Mesodermal cell (in vitro differentiated cells): Measurements from ENCODE around the gene DDX21. TPM values are rescaled to one million over a fixed set of nuclear protein-coding genes. Genes with fewer than 3 reads are reported as not detected.
A peak's percentile ranks its signal among the peaks of the same experiment; 100 is the strongest.
"Not testable (repeated sequence)": the region's sequence is repeated elsewhere in the genome, so short reads cannot be mapped to it uniquely, and the experiment has no call there.

Experiments
- H3K27ac ChIP-seq: 2 replicates; pipeline ENCODE4 v1.7.0; 2013; ENCODE audit warnings: mild to moderate bottlenecking, low read depth, low read length, moderate library complexity; ENCODE audit not compliant: severe bottlenecking
- H3K36me3 ChIP-seq: 2 replicates; pipeline ENCODE4 v1.7.1; 2013; ENCODE audit warnings: mild to moderate bottlenecking, low read length, moderate library complexity; ENCODE audit not compliant: control insufficient read depth, insufficient read depth
- H3K4me1 ChIP-seq: one replicate; pipeline ENCODE4 v1.7.1; 2013; ENCODE audit warnings: mild to moderate bottlenecking, low read length; ENCODE audit not compliant: insufficient read depth, control insufficient read depth, poor library complexity, severe bottlenecking
- H3K4me3 ChIP-seq: 2 replicates; pipeline ENCODE4 v1.7.0; 2013; ENCODE audit warnings: low read length, control low read depth, mild to moderate bottlenecking; ENCODE audit not compliant: insufficient read depth, poor library complexity, severe bottlenecking; ENCODE audit errors: extremely low read depth
- H3K9me3 ChIP-seq: 2 replicates; pipeline ENCODE4 v1.7.1; 2013; ENCODE audit warnings: mild to moderate bottlenecking, low read length, moderate library complexity; ENCODE audit not compliant: control insufficient read depth
- WGBS, 2 experiments: methylation state at CpG; one replicate each; pipeline ENCODE4 v1.1.5; 2013; ENCODE audit warnings: missing lambda C conversion rate in 2 of 2; ENCODE audit not compliant: insufficient coverage in 2 of 2; 5-methylcytosine and 5-hydroxymethylcytosine counted together
- polyA plus RNA-seq, 2 experiments: library from polyadenylated mRNA; stranded (reverse); fragments of 50-300 nt; gene quantifications; one replicate each; pipeline ENCODE4 v1.2.3, GENCODE V29; 2013

DDX21 gene
- polyA plus RNA-seq (2013, experiment 1 of 2) = 58.8 TPM
- 64.4 TPM for polyA plus RNA-seq (2013, experiment 2 of 2)

DNA sequence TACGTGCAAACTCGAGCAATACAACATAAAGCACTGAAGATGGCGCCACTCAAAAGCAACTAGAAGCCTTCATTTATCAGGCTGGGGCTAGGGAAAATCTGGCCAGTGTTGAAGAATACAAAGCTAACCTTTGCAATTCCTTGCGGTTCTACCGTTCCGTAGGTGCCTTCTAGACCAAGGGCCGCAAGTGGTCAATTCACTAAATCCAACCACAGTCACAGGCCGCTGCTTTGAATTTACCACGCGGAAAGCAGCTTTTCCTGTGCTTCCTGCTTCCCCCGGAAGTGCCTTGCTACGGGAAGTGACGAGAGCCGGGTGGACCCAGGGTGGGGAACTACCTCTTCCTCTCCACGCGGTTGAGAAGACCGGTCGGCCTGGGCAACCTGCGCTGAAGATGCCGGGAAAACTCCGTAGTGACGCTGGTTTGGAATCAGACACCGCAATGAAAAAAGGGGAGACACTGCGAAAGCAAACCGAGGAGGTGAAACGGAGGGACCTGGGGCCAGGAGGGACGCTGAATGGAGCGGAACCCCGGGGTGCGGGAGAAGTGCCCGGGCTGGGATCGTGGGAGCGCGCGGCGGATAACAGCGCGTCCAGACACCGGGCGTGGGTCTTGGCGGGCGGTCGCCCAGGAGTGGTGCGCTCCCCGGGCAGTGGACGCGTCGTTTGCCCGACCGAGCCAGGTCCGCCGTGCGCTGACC, at the start of gene DDX21:
Gene DDX21 (plus strand): TSS at position 339 of the 701 bp plus-strand sequence. CDS start 56 bp downstream, at position 395.
- Histone ChIP-seq H3K36me3 (peaks cover 40% of the 10 kb centered on the region), H3K9me3 (no peaks in the 10 kb centered on the region), H3K4me1 (peaks cover 3% of the 10 kb centered on the region), H3K4me3 (peak within 1 kb of the TSS; percentile 96), H3K27ac (peak within 1 kb of the TSS; percentile 89)
- 0 to 1% methylated on average over 49 to 53 of the region's 53 CpGs for WGBS, 2 experiments

DNA sequence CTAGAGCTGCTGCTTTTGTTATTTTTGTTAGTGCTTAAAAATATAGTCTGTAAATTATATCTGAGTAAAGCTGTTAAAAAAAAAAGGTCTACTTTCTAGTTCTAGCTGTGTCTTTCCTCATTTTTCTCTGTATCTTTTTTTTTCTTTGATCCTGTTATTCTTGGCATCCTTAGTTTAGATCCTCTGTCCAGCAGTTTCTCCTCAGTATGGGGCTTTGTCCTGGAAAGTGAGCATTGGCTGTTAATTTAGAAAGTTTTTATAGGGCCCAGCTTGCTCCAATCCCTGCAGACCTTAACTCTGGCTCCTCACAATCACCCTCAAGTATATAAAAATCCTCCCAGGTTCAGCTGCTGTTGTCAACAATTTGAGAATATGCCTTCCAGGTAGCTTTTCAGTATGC, 31.4 kb upstream of the DDX21 start:
- no peak overlapping the region for H3K27ac ChIP-seq
- H3K36me3 ChIP-seq = peaks cover 76% of the 10 kb centered on the region
- H3K4me1 ChIP-seq = no peaks in the 10 kb centered on the region
- H3K4me3 ChIP-seq = no peak overlapping the region
- H3K9me3 ChIP-seq = no peaks in the 10 kb centered on the region

DNA sequence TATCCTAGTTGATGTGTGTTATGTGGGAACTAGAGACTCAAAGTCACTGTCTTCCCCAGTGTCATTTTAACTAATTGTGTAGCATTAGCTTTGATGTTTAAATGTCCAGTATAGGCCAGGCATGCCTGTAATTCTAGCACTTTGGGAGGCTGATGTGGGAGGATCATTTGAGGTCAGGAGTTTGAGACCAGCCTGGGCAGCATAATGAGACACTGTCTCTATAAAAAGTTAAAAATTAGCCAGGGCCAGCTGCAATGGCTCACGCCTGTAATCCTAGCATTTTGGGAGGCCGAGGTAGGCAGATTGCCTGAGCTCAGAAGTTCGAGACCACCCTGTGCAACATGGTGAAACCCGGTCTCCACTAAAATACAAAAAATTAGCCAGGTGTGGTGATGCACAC, 30.5 kb upstream of the DDX21 start:
- peaks cover 72% of the 10 kb centered on the region for H3K36me3 ChIP-seq
- no peaks in the 10 kb centered on the region for H3K9me3 ChIP-seq
- 97% methylated on average over 4 of the region's 4 CpGs for WGBS, 2 experiments
- H3K4me1 ChIP-seq = no peaks in the 10 kb centered on the region
- H3K4me3 ChIP-seq = no peak overlapping the region
- no peak overlapping the region for H3K27ac ChIP-seq

DNA sequence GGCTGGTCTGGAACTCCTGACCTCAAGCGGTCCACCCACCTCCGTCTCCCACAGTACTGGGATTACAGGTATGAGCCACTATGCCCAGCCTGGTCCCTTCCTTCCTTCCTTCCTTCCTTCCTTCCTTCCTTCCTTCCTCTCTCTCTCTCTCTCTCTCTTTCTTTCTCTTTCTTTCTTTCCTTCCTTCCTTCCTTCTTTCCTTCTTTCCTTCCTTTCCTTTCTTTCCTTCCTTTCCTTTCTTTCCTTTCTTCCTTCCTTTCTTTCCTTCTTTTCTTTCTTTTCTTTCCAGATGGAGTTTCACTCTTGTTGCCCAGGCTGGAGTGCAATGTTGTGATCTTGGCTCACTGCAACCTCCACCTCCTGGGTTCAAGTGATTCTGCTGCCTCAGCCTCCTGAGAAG, 26.8 kb upstream of the DDX21 start:
- H3K4me3 ChIP-seq, H3K9me3 ChIP-seq, H3K27ac ChIP-seq, H3K4me1 ChIP-seq: not testable (repeated sequence)
- WGBS, 2 experiments = 100% methylated on average over 1 of the region's 2 CpGs; no CpG with 5 or more reads in 1 of the 2 experiments
- H3K36me3 ChIP-seq = peaks cover 73% of the 10 kb centered on the region

DNA sequence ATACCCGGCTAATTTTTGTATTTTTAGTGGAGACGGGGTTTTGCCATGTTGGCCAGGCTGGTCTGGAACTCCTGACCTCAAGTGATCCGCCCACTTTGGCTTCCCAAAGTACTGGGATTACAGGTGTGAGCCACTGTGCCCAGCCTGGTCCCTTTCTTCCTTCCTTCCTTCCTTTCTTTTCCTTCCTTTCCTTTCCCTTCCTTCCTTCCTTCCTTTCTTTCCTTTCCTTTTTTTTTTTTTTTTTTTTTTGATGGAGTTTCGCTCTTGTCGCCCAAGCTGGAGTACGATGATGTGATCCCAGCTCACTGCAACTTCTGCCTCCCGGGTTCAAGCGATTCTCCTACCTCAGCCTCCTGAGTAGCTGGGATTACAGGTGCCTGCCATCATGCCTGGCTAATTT, 26.1 kb upstream of the DDX21 start:
- H3K36me3 ChIP-seq = peaks cover 73% of the 10 kb centered on the region
- WGBS, 2 experiments = 87 to 94% methylated on average over 5 to 7 of the region's 8 CpGs
- not testable (repeated sequence) for H3K27ac ChIP-seq, H3K4me1 ChIP-seq, H3K9me3 ChIP-seq, H3K4me3 ChIP-seq

DNA sequence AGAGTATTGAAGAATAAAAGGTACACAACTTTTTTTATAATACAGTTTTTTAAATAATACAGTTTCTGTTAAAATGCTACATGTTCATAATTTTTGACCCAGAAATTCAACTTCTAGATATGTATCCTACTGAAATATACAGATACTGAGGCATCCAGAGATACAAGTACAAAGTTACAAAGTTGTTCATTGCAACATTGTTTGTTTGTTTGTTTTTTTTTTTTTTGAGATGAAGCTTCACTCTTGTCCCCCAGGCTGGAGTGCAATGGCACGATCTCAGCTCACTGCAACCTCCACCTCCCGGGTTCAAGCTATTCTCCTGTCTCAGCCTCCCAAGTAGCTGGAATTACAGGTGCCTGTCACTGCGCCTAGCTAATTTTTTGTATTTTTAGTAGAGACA, 23.1 kb upstream of the DDX21 start:
- not testable (repeated sequence) for H3K4me3 ChIP-seq, H3K9me3 ChIP-seq, H3K27ac ChIP-seq, H3K4me1 ChIP-seq
- WGBS, 2 experiments = 90 to 100% methylated on average over 1 to 2 of the region's 3 CpGs
- H3K36me3 ChIP-seq = peaks cover 78% of the 10 kb centered on the region

DNA sequence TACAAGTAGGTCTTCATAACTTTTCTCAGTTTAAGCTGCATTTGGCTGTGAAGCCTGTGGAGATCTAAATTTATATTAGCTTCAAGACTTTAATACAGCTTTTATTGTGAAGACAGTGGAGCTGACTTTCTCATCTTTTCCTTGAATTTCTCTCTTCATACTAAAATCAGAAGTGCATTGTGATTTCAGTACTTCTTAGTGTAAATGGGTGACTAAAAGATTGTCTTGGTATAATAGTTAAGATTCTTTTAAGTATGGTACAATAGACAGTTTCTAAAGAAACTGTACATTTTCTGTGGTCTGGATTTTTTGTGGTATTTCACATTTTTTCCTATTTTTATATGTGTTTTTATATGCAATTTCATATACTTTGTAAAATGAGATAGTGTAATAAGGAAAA, 21.0 kb upstream of the DDX21 start:
- no peak overlapping the region for H3K27ac ChIP-seq
- H3K9me3 ChIP-seq = no peaks in the 10 kb centered on the region
- H3K4me1 ChIP-seq = no peaks in the 10 kb centered on the region
- no peak overlapping the region for H3K4me3 ChIP-seq
- peaks cover 78% of the 10 kb centered on the region for H3K36me3 ChIP-seq

DNA sequence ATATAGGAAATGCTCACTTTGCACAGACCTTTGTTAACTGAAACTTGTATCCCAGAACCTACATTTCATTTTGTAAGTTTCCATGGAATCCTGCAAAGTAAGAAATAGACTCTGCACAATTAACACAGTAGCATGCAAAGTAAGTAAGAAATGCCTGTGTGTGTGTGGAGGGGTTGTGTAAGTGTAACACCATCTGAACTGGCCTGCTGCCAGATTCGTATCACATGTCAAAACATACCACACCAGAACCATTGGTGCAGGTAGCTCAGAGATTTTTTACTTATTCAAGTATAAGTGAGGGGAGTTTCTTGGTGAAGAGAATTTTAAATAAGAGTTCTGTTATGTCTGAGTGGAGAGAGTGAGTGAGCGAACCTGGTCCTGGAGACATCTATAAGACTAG, 17.9 kb upstream of the DDX21 start:
- Histone ChIP-seq H3K4me3 (no peak overlapping the region), H3K9me3 (no peaks in the 10 kb centered on the region), H3K4me1 (no peaks in the 10 kb centered on the region), H3K27ac (no peak overlapping the region), H3K36me3 (peaks cover 77% of the 10 kb centered on the region)
- 83 to 100% methylated on average over 1 of the region's 2 CpGs for WGBS, 2 experiments

DNA sequence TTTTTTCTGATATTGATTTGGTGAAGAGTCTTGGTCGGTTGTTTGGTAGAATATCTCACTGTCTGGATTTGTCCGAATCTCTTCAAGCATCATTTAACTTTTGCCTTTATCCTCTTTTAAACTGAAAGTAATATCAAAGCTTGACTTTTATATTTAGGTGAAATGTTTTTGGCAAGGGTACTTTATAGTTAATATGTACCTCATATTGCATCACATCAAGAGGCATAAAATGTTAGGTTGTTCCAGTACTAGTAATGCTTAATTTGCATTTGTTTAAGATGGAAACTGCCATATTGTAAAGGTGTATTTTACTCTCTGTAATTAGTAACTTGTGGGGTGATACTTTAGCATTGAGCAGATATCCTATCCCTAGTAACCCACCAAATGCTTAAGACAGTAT, 17.1 kb upstream of the DDX21 start:
- H3K4me3 ChIP-seq = no peak overlapping the region
- peaks cover 83% of the 10 kb centered on the region for H3K36me3 ChIP-seq
- no peaks in the 10 kb centered on the region for H3K4me1 ChIP-seq
- H3K27ac ChIP-seq = no peak overlapping the region
- WGBS, 2 experiments = no CpG with 5 or more reads among the region's 2 CpGs
- no peaks in the 10 kb centered on the region for H3K9me3 ChIP-seq

DNA sequence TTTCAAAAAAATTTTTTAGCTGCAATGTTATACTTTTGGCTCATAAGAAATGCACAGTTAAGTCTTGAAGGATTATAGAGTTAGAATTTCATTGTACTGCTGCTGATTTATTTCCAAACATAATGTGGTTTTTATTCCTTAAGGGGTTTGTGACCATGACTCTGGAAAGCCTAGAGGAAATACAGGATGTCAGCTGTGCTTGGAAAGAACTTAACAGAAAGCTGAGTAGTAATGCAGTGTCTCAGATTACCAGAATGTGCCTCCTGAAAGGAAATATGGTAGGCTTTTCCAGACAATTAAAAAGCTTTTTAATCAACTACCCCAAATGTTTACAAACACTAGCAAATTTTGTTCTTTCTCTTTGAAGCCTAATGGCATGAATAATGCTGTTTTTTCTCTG, 15.1 kb upstream of the DDX21 start:
- H3K9me3 ChIP-seq, H3K4me3 ChIP-seq, H3K27ac ChIP-seq, H3K4me1 ChIP-seq: not testable (repeated sequence)
- H3K36me3 ChIP-seq = peaks cover 73% of the 10 kb centered on the region

DNA sequence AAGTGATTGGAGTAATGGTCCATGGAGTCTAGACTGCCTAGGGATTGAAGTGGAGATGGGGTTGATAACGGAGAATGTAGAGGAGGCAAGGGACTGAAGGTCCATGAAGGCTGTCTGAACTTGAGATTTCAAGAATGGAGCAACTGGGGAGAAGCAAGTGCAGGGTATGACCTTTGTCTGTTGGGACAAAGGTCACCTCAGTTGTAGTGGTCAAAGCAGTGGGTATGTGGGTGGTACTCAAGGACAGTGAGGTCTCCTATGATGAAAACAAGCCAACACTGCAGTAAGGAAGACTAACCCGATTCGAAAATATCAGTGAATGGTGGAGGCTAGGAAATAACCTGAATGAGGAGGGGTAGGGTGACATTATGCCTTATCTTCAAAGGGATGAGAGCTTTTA, 5.4 kb upstream of the DDX21 start:
- Histone ChIP-seq H3K36me3 (peaks cover 44% of the 10 kb centered on the region), H3K9me3 (no peaks in the 10 kb centered on the region), H3K4me1 (peaks cover 3% of the 10 kb centered on the region)

More for the DNA sequence above, 5.4 kb upstream of the DDX21 start:
- WGBS, 2 experiments = 87 to 98% methylated on average over 3 of the region's 3 CpGs
- H3K27ac ChIP-seq = no peak overlapping the region
- H3K4me3 ChIP-seq = no peak overlapping the region
